T-helper 1 cell (primary cell): ENCODE results near the gene CDC42.
"Not testable (repeated sequence)": the region's sequence is repeated elsewhere in the genome, so short reads cannot be mapped to it uniquely, and the experiment has no call there.

Experiments used
- DNase-seq, 5 donors: peaks; one replicate each; pipeline ENCODE4 v3.0.0-alpha.2; 2012 to 2020
- total RNA-seq, 4 donors: gene quantifications; one replicate each; lab custom pipeline; 2026; lab: John Stamatoyannopoulos, UW

CDC42 gene
- total RNA-seq, result 143 to 251 (median 201) reads per million in 4 donors

- peak; percentile 95 to 97 (median 96) for DNase-seq
These were observed at the start of gene CDC42 for GRCh38 chr1:22052115-22053016. CDC42 (plus strand) TSS chr1:22052709; CDS start chr1:22078479, 25,770 bp downstream.

- not testable (repeated sequence) for DNase-seq
These were observed 49.6 kb upstream of the CDC42 start for GRCh38 chr1:22002875-22003274.

GRCh38 chr1:22003959-22004358 is 48.5 kb upstream of the CDC42 start:
- DNase-seq, result not testable (repeated sequence)

DNA sequence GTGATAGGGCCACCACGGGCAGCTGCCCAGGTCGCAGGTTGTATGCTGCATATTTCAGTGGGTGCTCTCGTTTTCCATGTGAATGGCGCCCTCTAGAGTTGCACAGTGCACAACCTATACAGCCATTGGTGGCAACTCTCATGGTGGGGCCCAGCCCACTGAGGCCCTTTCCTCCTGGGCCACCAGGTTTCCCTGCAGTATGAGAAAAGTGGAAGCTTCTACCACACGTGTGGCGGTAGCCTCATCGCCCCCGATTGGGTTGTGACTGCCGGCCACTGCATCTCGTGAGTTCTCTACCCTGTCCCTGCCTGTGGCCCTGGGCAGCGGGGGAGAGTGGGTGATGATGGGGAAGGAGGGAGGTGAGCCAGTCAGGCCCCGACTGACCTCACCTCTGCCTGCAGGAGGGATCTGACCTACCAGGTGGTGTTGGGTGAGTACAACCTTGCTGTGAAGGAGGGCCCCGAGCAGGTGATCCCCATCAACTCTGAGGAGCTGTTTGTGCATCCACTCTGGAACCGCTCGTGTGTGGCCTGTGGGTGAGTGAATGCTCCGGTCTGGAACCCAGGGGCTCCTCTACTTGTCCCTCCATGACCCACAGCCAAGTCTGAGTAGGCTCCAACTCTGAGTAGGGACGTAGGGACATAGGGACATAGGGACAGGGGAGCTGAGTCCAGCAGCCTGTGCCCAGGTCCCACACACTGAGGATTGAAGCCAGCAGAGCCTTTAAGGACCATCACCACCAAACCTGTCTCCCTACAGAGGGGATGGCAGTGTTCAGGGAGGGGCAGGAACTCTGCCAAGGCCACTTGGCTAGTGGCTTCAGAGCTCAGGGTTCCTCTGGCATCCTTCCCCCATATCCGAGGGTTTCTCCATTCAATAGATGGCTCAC is 47.0 kb upstream of the CDC42 start:
- peak in 2 of 5 donors; percentile 17 to 28 for DNase-seq

- DNase-seq, result not testable (repeated sequence)
These were observed 45.8 kb upstream of the CDC42 start for GRCh38 chr1:22006736-22007135.

GRCh38 chr1:22007262-22007661 is 45.2 kb upstream of the CDC42 start:
- not testable (repeated sequence) for DNase-seq

DNA sequence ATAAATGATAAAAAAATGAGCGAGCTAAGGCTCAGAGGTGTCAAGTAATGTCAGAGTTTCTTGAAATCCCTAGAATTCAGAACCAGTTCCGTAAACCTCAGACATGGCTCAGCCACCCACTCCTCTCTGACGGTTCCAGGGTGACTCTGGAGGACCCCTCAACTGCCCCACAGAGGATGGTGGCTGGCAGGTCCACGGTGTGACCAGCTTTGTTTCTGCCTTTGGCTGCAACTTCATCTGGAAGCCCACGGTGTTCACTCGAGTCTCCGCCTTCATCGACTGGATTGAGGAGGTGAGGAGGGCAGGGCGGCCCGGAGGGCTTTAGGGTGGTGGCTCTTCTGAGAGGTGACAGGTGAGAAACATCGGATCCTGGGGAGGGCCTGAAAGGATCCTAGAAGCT is 42.9 kb upstream of the CDC42 start:
- not testable (repeated sequence) for DNase-seq

- DNase-seq, result not testable (repeated sequence)
These were observed 39.8 kb upstream of the CDC42 start for GRCh38 chr1:22012752-22013151.

DNA sequence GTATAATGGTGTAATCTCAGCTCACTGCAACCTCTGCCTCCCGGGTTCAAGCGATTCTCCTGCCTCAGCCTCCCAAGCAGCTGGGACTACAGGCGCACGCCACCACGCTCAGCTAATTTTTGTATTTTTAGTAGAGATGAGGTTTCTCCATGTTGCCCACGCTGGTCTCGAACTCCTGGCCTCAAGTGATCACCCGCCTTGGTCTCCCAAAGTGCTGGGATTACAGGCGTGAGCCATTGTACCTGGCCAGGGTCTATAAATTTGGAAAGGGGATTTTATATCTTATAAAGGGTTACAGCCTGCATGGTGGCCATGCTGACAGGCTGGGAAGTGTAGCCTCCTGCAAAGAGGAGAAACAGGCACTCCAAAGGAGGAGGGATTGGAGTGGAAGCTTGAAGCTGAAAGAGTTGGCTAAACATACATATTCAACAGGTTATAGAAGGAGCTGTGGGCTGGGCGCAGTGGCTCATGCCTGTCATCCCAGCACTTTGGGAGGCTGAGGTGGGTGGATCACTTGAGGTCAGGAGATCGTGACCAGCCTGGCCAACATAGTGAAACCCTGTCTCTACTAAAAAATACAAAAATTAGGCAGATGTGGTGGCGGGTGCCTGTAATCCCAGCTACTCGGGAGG is 37.8 kb upstream of the CDC42 start:
- DNase-seq, result not testable (repeated sequence)

- DNase-seq, result peak; percentile 20 to 93 (median 39)
These were observed 33.6 kb upstream of the CDC42 start for GRCh38 chr1:22018583-22019559.

- no peak for DNase-seq
These were observed 31.4 kb upstream of the CDC42 start for GRCh38 chr1:22021061-22021460.

DNA sequence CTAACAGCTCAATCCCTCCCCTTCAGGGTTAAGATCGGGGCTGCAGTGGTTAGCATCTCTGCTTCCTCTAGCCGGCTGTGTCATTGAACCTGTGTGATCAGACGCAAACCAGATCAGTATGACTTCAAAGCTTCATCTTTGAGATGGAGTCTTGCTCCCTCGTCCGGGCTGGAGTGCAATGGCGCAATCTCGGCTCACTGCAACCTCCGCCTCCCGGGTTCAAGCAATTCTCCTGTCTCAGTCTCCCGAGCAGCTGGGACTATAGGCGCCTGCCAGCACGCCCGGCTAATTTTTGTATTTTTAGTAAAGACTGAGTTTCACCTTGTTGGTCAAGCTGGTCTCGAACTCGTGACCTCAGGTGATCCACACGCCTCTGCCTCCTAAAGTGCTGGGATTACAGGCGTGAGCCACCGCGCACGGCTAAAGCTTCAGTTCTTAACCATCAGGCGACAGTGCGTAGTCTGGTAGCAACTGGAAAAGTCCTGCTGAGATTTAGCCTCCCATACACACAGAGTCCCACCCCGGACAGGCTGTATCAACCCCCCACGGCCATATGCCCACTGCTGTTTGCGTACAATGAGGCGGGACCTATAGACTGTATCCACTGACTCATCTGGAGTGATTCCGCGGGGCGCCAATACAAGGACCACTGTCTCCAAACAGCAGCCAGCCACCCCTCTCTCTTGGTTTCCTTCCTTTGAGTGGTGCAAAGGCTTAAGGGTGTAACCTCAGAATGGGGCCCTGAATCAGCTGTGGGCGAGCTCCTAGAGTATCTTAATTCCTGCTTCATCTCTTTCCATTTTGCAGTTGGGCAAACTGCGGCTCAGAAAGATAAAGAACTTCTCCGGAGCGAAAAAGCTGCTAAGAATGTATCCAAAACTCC is 27.8 kb upstream of the CDC42 start:
- peak; percentile 60 to 87 (median 73) for DNase-seq

GRCh38 chr1:22025368-22026155 is 26.9 kb upstream of the CDC42 start:
- peak; percentile 71 to 94 (median 84) for DNase-seq

DNA sequence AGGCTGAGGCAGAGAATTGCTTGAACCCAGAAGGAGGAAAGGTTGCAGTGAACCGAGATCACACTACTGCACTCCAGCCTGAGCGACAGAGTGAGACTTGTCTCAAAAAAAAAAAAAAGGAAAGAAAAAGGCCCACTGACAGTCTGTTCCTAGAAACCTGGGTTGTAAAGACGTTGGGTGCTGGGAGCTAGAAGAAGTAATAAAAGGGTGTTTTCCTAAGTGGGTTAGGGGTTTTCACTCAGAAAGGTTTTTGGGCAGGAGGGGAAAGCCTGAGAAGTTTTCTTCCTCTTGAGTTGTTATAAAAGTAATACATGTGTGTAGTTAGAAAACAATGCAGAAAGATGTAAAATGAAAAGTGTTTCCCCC is 25.6 kb upstream of the CDC42 start:
- DNase-seq, result no peak

- DNase-seq, result no peak
These were observed 22.5 kb upstream of the CDC42 start for GRCh38 chr1:22030057-22030456.

GRCh38 chr1:22030473-22030872 is 22.0 kb upstream of the CDC42 start:
- no peak for DNase-seq

DNA sequence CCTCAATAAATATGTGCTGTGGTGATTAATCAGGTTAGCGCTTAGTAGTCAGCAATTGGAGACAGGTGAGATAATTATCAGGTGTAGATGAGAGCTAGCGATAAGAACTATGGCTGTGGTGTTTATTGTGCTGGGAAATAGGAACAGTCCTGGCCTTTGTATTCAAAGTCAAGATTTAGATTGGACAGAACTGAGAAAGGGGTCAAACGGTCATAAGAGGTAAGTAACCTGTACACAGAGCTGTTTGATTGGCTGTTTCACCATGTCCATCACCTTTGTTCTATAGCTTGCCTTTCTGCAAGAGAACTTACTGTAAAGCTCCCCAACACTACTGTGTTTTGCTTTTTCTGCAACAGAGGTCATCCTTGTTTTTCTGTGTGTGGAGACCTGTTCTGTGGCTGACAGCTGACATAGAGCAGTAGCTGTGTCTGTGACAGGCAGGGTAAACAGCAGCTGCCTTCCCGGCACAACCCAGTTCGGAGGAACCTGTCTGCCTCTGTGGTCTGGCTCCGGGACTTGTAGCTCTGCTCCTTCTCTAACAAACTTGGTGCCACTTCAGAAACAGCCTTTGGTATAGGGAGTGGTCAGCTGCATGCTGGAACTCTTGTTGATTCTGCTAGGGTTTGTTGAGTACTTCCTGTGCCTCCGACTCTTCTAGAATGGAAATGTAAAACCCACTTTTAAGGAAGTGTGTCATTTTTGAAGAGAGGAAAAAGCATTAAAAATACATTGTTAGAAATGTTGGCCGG is 21.1 kb upstream of the CDC42 start:
- DNase-seq, result peak in 1 of 5 donors; percentile 64

- not testable (repeated sequence) for DNase-seq
These were observed 17.7 kb upstream of the CDC42 start for GRCh38 chr1:22034834-22035233.

GRCh38 chr1:22037520-22037919 is 15.0 kb upstream of the CDC42 start:
- DNase-seq, result no peak
